Esophagus mucosa (tissue), 1 donor: ENCODE measurements around the gene BCAM. TPM values are rescaled to one million over a fixed set of nuclear protein-coding genes. Genes with fewer than 3 reads are reported as not detected.
"Not testable (repeated sequence)": the region's sequence is repeated elsewhere in the genome, so short reads cannot be mapped to it uniquely, and the experiment has no call there.

Source experiments
- ATAC-seq: fragments of 200-7000 bp; cut with Tn5 transposase; one replicate; pipeline ENCODE4 v1.9.1; 2020
- total RNA-seq: library from RNA; stranded (reverse); gene quantifications from one replicate; pipeline ENCODE4 v1.2.4, GENCODE V29; 2023
- donor health status: DM: yes; HTN: yes; CAD: no.

Gene BCAM
- total RNA-seq, 1 donor from 2014 or later = 13.3 TPM

GRCh38 chr19:44818466-44819031 is 9.6 kb downstream of the BCAM start:
- ATAC-seq = no peak

- ATAC-seq = no peak
Observed at GRCh38 chr19:44819246-44819832, 10.4 kb downstream of the BCAM start.

GRCh38 chr19:44820648-44821609 is 12.0 kb downstream of the BCAM start:
- ATAC-seq = peak; percentile 50

GRCh38 chr19:44822177-44822576 is 13.3 kb downstream of the BCAM start:
- no peak for ATAC-seq

- no peak for ATAC-seq
Observed at GRCh38 chr19:44822670-44823372, 13.9 kb downstream of the BCAM start.

- ATAC-seq = no peak
Observed at GRCh38 chr19:44823373-44823698, 14.4 kb downstream of the BCAM start.

GRCh38 chr19:44824761-44825160 is 15.9 kb downstream of the BCAM start:
- no peak for ATAC-seq

- ATAC-seq = not testable (repeated sequence)
Observed at GRCh38 chr19:44832875-44833274, 24.0 kb downstream of the BCAM start.

GRCh38 chr19:44834399-44834798 is 25.5 kb downstream of the BCAM start:
- ATAC-seq = not testable (repeated sequence)

- ATAC-seq = no peak
Observed at GRCh38 chr19:44839276-44839675, 30.4 kb downstream of the BCAM start.

- no peak for ATAC-seq
Observed at GRCh38 chr19:44840811-44841210, 31.9 kb downstream of the BCAM start.

GRCh38 chr19:44841231-44841630 is 32.3 kb downstream of the BCAM start:
- no peak for ATAC-seq

- no peak for ATAC-seq
Observed at GRCh38 chr19:44845286-44845611, 36.3 kb downstream of the BCAM start.

- ATAC-seq = peak; percentile 92
Observed at GRCh38 chr19:44845612-44846454, 36.9 kb downstream of the BCAM start, which contains the start of gene NECTIN2. Gene NECTIN2 (plus strand): TSS chr19:44846297. CDS start chr19:44846526, 229 bp downstream.

GRCh38 chr19:44846455-44847143 is 37.7 kb downstream of the BCAM start:
- no peak for ATAC-seq

- peak; percentile 17 for ATAC-seq
Observed at GRCh38 chr19:44847144-44848035, 38.5 kb downstream of the BCAM start.

GRCh38 chr19:44848036-44848811 is 39.3 kb downstream of the BCAM start:
- ATAC-seq = no peak

- ATAC-seq = no peak
Observed at GRCh38 chr19:44848812-44849447, 40.0 kb downstream of the BCAM start.

- no peak for ATAC-seq
Observed at GRCh38 chr19:44850641-44851109, 41.8 kb downstream of the BCAM start.
